ENCODE data around the gene POC1A. TPM values are rescaled to one million over a fixed set of nuclear protein-coding genes. Genes with fewer than 3 reads are reported as not detected.

POC1A gene
- polyA plus RNA-seq, 1 of the 3 experiments (the other 2 are of a cell fraction) = 11.7 TPM

DNA sequence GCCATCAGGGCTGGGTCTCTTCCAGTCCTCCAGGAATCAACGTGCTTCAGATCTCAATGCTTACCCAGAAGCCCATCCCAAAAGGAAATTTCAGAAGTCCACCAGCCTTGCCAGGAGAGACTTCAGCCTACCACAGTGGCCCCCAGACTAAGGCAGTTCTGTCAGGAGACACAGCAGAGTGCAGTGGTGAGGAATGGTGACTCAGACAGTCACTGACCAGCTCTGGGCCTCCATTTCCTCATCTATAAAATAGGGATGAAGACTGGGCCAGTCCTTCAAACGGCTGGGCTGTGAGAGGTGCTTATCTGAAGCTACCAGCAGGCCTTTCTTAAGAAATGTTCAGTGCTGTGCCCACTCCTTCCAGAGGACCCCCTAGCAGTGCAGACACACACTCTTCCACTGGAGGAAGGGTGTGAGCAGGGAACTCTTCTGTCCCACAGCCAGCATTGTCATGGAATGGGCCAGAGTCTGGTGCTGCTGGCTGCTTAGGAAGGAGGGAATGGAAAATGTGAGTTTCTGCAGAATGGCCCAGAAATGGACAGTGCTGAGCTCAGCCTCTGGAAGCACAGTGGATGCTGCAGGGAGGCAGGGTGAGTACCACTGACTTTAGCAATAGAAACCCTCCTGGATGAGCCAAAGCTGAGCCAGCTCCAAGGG, 56.2 kb downstream of the POC1A start:
- peaks cover 8 to 9% of the 10 kb centered on the region in 2 experiments; a peak in 2 of 4 replicates for H3K4me1 ChIP-seq (ENCODE audit: control insufficient read depth in 1 of 2, insufficient read depth in 2 of 2, low read depth in 1 of 2, low read length in 1 of 2)
- no peaks in the 10 kb centered on the region for H3K9me3 ChIP-seq
- H3K27me3 ChIP-seq (ENCODE audit: insufficient read depth) = no peaks in the 10 kb centered on the region
- CTCF ChIA-PET = interaction anchor here (0.8 to 1.3 kb wide), 3 partner anchors 11 to 45 kb away, joined by 3 to 4 read pairs (median 3); no protein-coding TSS in a partner anchor
- POLR2A ChIA-PET = no interaction called here
- no peak for DNase-seq
- no peaks in the 10 kb centered on the region for H4K20me1 ChIP-seq (ENCODE audit: insufficient read depth)
- no peaks in the 10 kb centered on the region for H3F3A ChIP-seq (replicated peaks; ENCODE audit: insufficient read depth)
- no peak overlapping the region for H3K4me2 ChIP-seq
- H3K36me3 ChIP-seq (replicated peaks in 1 of 2; ENCODE audit: control insufficient read depth in 1 of 2, insufficient read depth in 2 of 2, low read length in 1 of 2) = peaks cover 2 to 10% of the 10 kb centered on the region in 2 experiments
- WGBS (ENCODE audit: low lambda C conversion rate) = 73% methylated on average over 2 of the region's 2 CpGs
- no peak overlapping the region for H3K4me3 ChIP-seq (ENCODE audit: low read depth in 2 of 2, low read length in 1 of 2)
- H3K9me2 ChIP-seq = 0 out of 2 replicates have a peak, but pooled peaks cover 4% of the 10 kb centered on the region
- no peaks in the 10 kb centered on the region for H3K79me2 ChIP-seq (ENCODE audit: insufficient read depth)
- H2AFZ ChIP-seq (ENCODE audit: low read depth) = no peak overlapping the region
- no peak overlapping the region for H3K27ac ChIP-seq (ENCODE audit: low read depth in 2 of 2, low read length in 1 of 2)
- TF ChIP-seq RAD21 (IDR thresholded peaks at IDR 0.05; ENCODE audit: low read length) = no peak
- no peak for TF ChIP-seq NFIC (IDR thresholded peaks at IDR 0.05; ENCODE audit: borderline replicate concordance)
- TF ChIP-seq, protein P1, sequence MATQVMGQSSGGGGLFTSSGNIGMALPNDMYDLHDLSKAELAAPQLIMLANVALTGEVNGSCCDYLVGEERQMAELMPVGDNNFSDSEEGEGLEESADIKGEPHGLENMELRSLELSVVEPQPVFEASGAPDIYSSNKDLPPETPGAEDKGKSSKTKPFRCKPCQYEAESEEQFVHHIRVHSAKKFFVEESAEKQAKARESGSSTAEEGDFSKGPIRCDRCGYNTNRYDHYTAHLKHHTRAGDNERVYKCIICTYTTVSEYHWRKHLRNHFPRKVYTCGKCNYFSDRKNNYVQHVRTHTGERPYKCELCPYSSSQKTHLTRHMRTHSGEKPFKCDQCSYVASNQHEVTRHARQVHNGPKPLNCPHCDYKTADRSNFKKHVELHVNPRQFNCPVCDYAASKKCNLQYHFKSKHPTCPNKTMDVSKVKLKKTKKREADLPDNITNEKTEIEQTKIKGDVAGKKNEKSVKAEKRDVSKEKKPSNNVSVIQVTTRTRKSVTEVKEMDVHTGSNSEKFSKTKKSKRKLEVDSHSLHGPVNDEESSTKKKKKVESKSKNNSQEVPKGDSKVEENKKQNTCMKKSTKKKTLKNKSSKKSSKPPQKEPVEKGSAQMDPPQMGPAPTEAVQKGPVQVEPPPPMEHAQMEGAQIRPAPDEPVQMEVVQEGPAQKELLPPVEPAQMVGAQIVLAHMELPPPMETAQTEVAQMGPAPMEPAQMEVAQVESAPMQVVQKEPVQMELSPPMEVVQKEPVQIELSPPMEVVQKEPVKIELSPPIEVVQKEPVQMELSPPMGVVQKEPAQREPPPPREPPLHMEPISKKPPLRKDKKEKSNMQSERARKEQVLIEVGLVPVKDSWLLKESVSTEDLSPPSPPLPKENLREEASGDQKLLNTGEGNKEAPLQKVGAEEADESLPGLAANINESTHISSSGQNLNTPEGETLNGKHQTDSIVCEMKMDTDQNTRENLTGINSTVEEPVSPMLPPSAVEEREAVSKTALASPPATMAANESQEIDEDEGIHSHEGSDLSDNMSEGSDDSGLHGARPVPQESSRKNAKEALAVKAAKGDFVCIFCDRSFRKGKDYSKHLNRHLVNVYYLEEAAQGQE (IDR thresholded peaks at IDR 0.05; ENCODE audit: low read depth, low read length) = no peak
- no peak for TF ChIP-seq FOSL2 (IDR thresholded peaks at IDR 0.05; ENCODE audit: borderline replicate concordance, low read depth)
- TF ChIP-seq, protein P2, sequence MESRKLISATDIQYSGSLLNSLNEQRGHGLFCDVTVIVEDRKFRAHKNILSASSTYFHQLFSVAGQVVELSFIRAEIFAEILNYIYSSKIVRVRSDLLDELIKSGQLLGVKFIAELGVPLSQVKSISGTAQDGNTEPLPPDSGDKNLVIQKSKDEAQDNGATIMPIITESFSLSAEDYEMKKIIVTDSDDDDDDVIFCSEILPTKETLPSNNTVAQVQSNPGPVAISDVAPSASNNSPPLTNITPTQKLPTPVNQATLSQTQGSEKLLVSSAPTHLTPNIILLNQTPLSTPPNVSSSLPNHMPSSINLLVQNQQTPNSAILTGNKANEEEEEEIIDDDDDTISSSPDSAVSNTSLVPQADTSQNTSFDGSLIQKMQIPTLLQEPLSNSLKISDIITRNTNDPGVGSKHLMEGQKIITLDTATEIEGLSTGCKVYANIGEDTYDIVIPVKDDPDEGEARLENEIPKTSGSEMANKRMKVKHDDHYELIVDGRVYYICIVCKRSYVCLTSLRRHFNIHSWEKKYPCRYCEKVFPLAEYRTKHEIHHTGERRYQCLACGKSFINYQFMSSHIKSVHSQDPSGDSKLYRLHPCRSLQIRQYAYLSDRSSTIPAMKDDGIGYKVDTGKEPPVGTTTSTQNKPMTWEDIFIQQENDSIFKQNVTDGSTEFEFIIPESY (IDR thresholded peaks at IDR 0.05; ENCODE audit: borderline replicate concordance, low read depth) = no peak
- TF ChIP-seq, protein P3, sequence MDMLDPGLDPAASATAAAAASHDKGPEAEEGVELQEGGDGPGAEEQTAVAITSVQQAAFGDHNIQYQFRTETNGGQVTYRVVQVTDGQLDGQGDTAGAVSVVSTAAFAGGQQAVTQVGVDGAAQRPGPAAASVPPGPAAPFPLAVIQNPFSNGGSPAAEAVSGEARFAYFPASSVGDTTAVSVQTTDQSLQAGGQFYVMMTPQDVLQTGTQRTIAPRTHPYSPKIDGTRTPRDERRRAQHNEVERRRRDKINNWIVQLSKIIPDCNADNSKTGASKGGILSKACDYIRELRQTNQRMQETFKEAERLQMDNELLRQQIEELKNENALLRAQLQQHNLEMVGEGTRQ (IDR thresholded peaks at IDR 0.05; ENCODE audit: borderline replicate concordance, low read depth, low read length) = no peak
- TF ChIP-seq EZH2phosphoT487 (IDR thresholded peaks at IDR 0.05; ENCODE audit: borderline replicate concordance, low read depth) = no peak
- TF ChIP-seq TCF12 (IDR thresholded peaks at IDR 0.05) = no peak
- no peak for TF ChIP-seq RCOR1 (IDR thresholded peaks at IDR 0.05; ENCODE audit: low read length)
- TF ChIP-seq ELF1 (IDR thresholded peaks at IDR 0.05) = no peak
- TF ChIP-seq MXI1 (IDR thresholded peaks at IDR 0.05; ENCODE audit: low read depth, low read length) = no peak
- no peak for TF ChIP-seq POLR2AphosphoS5 (IDR thresholded peaks at IDR 0.05; ENCODE audit: low read depth, low read length)
- no peak for TF ChIP-seq TEAD4 (IDR thresholded peaks at IDR 0.05; ENCODE audit: borderline replicate concordance, insufficient read depth)
- TF ChIP-seq CHD2 (IDR thresholded peaks at IDR 0.05; ENCODE audit: low read length, partially characterized antibody) = no peak
- no peak for TF ChIP-seq SIN3A (IDR thresholded peaks at IDR 0.05; ENCODE audit: borderline replicate concordance, low read depth, low read length)
- TF ChIP-seq, protein P4, sequence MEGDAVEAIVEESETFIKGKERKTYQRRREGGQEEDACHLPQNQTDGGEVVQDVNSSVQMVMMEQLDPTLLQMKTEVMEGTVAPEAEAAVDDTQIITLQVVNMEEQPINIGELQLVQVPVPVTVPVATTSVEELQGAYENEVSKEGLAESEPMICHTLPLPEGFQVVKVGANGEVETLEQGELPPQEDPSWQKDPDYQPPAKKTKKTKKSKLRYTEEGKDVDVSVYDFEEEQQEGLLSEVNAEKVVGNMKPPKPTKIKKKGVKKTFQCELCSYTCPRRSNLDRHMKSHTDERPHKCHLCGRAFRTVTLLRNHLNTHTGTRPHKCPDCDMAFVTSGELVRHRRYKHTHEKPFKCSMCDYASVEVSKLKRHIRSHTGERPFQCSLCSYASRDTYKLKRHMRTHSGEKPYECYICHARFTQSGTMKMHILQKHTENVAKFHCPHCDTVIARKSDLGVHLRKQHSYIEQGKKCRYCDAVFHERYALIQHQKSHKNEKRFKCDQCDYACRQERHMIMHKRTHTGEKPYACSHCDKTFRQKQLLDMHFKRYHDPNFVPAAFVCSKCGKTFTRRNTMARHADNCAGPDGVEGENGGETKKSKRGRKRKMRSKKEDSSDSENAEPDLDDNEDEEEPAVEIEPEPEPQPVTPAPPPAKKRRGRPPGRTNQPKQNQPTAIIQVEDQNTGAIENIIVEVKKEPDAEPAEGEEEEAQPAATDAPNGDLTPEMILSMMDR (IDR thresholded peaks at IDR 0.05) = no peak
- TF ChIP-seq, protein P5, sequence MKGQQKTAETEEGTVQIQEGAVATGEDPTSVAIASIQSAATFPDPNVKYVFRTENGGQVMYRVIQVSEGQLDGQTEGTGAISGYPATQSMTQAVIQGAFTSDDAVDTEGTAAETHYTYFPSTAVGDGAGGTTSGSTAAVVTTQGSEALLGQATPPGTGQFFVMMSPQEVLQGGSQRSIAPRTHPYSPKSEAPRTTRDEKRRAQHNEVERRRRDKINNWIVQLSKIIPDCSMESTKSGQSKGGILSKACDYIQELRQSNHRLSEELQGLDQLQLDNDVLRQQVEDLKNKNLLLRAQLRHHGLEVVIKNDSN (IDR thresholded peaks at IDR 0.05; ENCODE audit: borderline replicate concordance, low read depth) = no peak
- TF ChIP-seq, protein P6, sequence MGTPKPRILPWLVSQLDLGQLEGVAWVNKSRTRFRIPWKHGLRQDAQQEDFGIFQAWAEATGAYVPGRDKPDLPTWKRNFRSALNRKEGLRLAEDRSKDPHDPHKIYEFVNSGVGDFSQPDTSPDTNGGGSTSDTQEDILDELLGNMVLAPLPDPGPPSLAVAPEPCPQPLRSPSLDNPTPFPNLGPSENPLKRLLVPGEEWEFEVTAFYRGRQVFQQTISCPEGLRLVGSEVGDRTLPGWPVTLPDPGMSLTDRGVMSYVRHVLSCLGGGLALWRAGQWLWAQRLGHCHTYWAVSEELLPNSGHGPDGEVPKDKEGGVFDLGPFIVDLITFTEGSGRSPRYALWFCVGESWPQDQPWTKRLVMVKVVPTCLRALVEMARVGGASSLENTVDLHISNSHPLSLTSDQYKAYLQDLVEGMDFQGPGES (IDR thresholded peaks at IDR 0.05; ENCODE audit: low read depth, low read length) = no peak
- no peak overlapping the region for H3K9ac ChIP-seq
